ENCODE measurements around the gene TOR1A. TPM values are rescaled to one million over a fixed set of nuclear protein-coding genes. Genes with fewer than 3 reads are reported as not detected.

TOR1A gene, protein sequence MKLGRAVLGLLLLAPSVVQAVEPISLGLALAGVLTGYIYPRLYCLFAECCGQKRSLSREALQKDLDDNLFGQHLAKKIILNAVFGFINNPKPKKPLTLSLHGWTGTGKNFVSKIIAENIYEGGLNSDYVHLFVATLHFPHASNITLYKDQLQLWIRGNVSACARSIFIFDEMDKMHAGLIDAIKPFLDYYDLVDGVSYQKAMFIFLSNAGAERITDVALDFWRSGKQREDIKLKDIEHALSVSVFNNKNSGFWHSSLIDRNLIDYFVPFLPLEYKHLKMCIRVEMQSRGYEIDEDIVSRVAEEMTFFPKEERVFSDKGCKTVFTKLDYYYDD
- total RNA-seq (2014; rRNA removed; shearing (Covaris generic)), result 63.6 and 73.6 TPM in 2 replicates
- polyA plus RNA-seq (2016; fragmentation: Nextera tagmentation; extraction: Ambion mirVana), result 101 and 102 TPM in 2 replicates

DNA sequence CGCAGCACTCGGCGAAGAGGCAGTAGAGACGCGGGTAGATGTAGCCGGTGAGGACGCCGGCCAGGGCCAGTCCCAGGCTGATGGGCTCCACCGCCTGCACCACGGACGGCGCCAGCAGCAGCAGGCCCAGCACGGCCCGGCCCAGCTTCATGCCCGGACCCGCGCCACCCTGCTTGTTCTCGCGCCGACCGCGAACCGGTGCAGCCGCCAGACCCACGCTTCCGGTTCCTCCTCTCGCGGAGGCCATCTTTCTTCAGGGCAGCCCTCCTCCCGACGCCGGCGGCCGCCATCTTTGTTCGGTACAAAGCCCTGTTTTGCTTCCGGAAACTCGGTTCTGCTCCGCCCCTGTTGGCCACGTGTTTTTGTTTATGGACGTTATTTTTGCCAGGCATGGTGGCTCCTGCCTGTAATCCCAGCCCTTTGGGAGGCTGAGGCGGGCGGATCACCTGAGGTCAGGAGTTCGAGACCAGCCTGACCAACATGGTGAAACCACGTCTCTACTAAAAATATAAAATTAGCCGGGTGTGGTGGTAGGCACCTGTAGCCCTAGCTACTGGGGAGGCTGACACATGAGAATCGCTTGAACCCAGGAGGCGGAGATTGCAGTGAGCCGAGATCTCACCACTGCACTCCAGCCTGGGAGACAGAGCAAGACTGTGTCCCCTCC, at the start of gene TOR1A:
TSS of gene TOR1A (minus strand) at position 202 of the 667 bp plus-strand sequence. CDS start at position 151, 51 bp downstream.
- H3K27me3 ChIP-seq (replicated peaks; ENCODE audit: insufficient read depth), result no peaks in the 10 kb centered on the region
- peaks cover 39% of the 10 kb centered on the region for H3K79me2 ChIP-seq (ENCODE audit: insufficient read depth)
- H3K27ac ChIP-seq, result peak within 1 kb of the TSS; percentile 56
- H4K20me1 ChIP-seq (ENCODE audit: insufficient read depth), result no peaks in the 10 kb centered on the region
- peak within 1 kb of the TSS; percentile 88 for H3K4me2 ChIP-seq (ENCODE audit: unreplicated experiment)
- in situ Hi-C loops (cut with MboI), result no loop called here
- H3K9me2 ChIP-seq (ENCODE audit: insufficient read depth), result no peaks in the 10 kb centered on the region
- TF ChIP-seq EZH2phosphoT487 (IDR thresholded peaks at IDR 0.05; ENCODE audit: insufficient read depth, low read depth), result no peak
- TF ChIP-seq EZH2 (IDR thresholded peaks at IDR 0.05; ENCODE audit: insufficient read depth, poor library complexity, severe bottlenecking), result no peak
- H3K4me1 ChIP-seq (ENCODE audit: insufficient read depth), result no peaks in the 10 kb centered on the region
- H3K4me3 ChIP-seq, result peak within 1 kb of the TSS; percentile 87
- peaks cover 26% of the 10 kb centered on the region; the same call in 1 of the 2 replicates for H3K36me3 ChIP-seq (ENCODE audit: low read depth)
- peak within 1 kb of the TSS; percentile 94 for H3K9ac ChIP-seq
- H3F3A ChIP-seq (ENCODE audit: insufficient read depth), result peaks cover 10% of the 10 kb centered on the region; the same call in 1 of the 2 replicates
- peak within 1 kb of the TSS; percentile 55 for H2AFZ ChIP-seq
- DNase-seq, result peak; percentile 97
- WGBS, 2 experiments (ENCODE audit: low coverage in 1 of 2, low lambda C conversion rate in 2 of 2, missing lambda C conversion rate in 2 of 2), result 4 to 5% methylated on average over 47 of the region's 47 CpGs
- H3K9me3 ChIP-seq (ENCODE audit: low read depth), result no peaks in the 10 kb centered on the region

DNA sequence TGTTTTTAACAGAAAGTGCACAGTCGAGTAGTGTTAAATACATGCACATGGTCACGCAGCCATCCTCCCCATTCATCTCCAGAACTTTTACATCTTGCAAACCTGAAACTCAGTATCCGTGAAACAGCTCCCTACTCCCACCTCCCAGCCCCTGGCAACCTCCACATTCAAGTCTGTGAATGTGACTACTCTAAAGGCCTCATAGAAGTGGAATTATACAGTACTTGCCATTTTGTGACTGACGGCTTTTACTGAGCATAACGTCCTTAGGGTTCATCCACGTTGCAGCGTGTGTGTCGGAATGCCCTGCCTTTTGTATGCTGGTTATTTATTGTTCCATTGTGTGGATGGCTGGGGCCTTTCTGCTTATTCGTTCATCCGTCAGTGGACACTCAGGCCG, 47.1 kb upstream of the TOR1A start:
- Histone ChIP-seq H3K9me3 (ENCODE audit: low read depth) (no peaks in the 10 kb centered on the region), H3K4me2 (ENCODE audit: unreplicated experiment) (no peak overlapping the region), H3K9ac (no peak overlapping the region), H3K27ac (no peak overlapping the region), H4K20me1 (ENCODE audit: insufficient read depth) (no peaks in the 10 kb centered on the region), H3K4me1 (ENCODE audit: insufficient read depth) (no peaks in the 10 kb centered on the region), H3K27me3 (replicated peaks; ENCODE audit: insufficient read depth) (no peaks in the 10 kb centered on the region), H3F3A (ENCODE audit: insufficient read depth) (no peaks in the 10 kb centered on the region), H3K4me3 (no peak overlapping the region), H2AFZ (no peak overlapping the region), H3K79me2 (ENCODE audit: insufficient read depth) (no peaks in the 10 kb centered on the region), H3K9me2 (ENCODE audit: insufficient read depth) (no peaks in the 10 kb centered on the region), H3K36me3 (ENCODE audit: low read depth) (no peaks in the 10 kb centered on the region; the same call in 1 of the 2 replicates)
- no peak for DNase-seq
- in situ Hi-C loops (cut with MboI), result no loop called here
- TF ChIP-seq EZH2phosphoT487 (IDR thresholded peaks at IDR 0.05; ENCODE audit: insufficient read depth, low read depth), result no peak
- TF ChIP-seq EZH2 (IDR thresholded peaks at IDR 0.05; ENCODE audit: insufficient read depth, poor library complexity, severe bottlenecking), result no peak
- 89 to 91% methylated on average over 10 to 11 of the region's 11 CpGs for WGBS, 2 experiments (ENCODE audit: low coverage in 1 of 2, low lambda C conversion rate in 2 of 2, missing lambda C conversion rate in 2 of 2)

DNA sequence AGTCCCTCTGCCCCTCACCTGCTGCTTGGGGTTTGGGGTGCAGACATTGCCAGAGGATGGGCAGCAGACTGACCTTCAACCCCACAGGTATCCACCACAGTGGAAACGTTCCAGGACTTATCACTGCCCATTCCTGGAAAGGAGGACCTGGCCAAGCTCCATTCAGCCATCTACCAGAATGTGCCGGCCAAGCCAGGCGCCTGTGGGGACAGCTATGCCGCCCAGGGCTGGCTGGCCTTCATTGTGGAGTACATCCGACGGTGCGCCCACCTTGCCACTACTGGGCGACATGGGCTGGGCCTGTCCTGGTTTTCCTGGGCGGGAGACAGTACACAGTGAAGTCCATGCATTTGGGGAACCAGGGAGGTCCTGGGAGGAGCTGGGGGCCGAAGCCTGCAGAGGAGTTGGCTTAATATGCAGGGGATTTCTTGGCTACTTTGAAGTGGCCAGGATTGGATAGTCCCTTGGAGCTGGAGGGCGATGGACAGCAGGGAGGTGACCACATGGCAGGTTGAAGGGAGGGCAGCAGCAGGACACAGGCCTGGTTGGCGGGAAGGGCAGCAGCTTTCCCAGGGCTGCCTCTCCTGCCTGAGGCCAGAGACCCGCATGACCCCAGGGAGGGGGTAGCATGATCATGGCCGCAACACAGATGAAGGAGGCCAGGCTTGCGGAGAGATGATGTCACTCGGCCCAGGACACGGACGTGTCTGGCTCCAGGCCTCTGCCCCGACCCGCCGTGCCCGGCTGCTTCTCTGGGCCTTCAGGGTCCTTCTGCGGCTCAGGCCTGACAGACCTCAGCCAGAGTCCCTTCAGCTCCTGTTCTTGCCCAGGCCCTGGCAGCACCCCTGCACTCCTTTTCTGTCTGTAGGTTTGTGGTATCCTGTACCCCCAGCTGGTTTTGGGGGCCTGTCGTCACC, 45.9 kb upstream of the TOR1A start:
- Histone ChIP-seq H3K27ac (no peak overlapping the region), H3K79me2 (ENCODE audit: insufficient read depth) (no peaks in the 10 kb centered on the region), H3K4me2 (ENCODE audit: unreplicated experiment) (no peak overlapping the region), H3K4me3 (no peak overlapping the region), H3K4me1 (ENCODE audit: insufficient read depth) (no peaks in the 10 kb centered on the region), H3K9me3 (ENCODE audit: low read depth) (no peaks in the 10 kb centered on the region), H3F3A (ENCODE audit: insufficient read depth) (no peaks in the 10 kb centered on the region), H3K27me3 (replicated peaks; ENCODE audit: insufficient read depth) (no peaks in the 10 kb centered on the region), H4K20me1 (ENCODE audit: insufficient read depth) (no peaks in the 10 kb centered on the region), H3K9ac (no peak overlapping the region), H3K36me3 (ENCODE audit: low read depth) (no peaks in the 10 kb centered on the region), H2AFZ (no peak overlapping the region), H3K9me2 (ENCODE audit: insufficient read depth) (no peaks in the 10 kb centered on the region)
- no peak for DNase-seq
- TF ChIP-seq EZH2phosphoT487 (IDR thresholded peaks at IDR 0.05; ENCODE audit: insufficient read depth, low read depth) (no peak), EZH2 (IDR thresholded peaks at IDR 0.05; ENCODE audit: insufficient read depth, poor library complexity, severe bottlenecking) (no peak)
- WGBS, 2 experiments (ENCODE audit: low coverage in 1 of 2, low lambda C conversion rate in 2 of 2, missing lambda C conversion rate in 2 of 2), result 86 to 90% methylated on average over 22 to 24 of the region's 24 CpGs
- in situ Hi-C loops (cut with MboI), result no loop called here
